Measurements from ENCODE around the gene OR6N1.

The OR6N1 gene

DNA sequence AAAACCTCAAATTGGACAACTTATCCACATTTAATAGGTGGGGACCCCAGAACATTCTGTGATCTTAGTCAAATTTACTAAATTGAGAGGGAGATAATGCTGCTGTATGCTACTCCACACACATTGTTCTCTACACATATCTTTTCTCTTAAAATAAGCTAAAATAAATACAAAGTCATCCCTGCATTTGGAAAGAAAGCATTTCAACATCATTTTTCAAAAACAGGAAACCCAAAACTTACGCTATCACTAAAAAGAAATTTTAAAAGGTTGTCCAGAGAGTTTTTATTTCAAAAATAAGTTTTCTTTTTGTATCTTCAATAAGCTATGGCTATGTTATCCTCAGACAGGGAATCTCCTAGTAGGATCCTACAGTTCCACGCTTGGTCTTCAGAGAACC lies 28.5 kb upstream of the OR6N1 start:
- no peak overlapping the region for H3K27ac ChIP-seq
- TF ChIP-seq, protein P1, sequence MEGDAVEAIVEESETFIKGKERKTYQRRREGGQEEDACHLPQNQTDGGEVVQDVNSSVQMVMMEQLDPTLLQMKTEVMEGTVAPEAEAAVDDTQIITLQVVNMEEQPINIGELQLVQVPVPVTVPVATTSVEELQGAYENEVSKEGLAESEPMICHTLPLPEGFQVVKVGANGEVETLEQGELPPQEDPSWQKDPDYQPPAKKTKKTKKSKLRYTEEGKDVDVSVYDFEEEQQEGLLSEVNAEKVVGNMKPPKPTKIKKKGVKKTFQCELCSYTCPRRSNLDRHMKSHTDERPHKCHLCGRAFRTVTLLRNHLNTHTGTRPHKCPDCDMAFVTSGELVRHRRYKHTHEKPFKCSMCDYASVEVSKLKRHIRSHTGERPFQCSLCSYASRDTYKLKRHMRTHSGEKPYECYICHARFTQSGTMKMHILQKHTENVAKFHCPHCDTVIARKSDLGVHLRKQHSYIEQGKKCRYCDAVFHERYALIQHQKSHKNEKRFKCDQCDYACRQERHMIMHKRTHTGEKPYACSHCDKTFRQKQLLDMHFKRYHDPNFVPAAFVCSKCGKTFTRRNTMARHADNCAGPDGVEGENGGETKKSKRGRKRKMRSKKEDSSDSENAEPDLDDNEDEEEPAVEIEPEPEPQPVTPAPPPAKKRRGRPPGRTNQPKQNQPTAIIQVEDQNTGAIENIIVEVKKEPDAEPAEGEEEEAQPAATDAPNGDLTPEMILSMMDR (conservative IDR thresholded peaks at IDR 0.05), result no peak

DNA sequence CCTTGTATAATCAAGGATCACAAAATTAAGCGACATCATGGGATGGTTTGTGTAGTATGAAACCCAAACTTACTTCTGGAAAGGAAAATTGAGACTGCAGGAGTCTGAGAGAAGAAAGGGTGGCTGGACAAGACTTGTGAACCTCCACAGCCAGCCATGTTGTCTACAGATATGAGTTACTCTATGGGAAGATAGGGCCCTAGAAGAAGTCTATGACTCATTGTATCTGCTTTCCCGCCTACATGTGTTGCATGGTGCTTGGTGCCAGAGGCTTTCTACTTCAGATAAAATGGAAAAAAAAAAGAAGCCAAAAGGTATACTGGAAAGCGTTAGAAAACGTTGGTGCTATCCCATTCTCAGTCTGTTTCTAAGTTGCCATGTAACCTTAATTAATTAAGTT lies 27.7 kb upstream of the OR6N1 start:
- TF ChIP-seq, protein P1 (conservative IDR thresholded peaks at IDR 0.05), result no peak
- H3K27ac ChIP-seq, result no peak overlapping the region

DNA sequence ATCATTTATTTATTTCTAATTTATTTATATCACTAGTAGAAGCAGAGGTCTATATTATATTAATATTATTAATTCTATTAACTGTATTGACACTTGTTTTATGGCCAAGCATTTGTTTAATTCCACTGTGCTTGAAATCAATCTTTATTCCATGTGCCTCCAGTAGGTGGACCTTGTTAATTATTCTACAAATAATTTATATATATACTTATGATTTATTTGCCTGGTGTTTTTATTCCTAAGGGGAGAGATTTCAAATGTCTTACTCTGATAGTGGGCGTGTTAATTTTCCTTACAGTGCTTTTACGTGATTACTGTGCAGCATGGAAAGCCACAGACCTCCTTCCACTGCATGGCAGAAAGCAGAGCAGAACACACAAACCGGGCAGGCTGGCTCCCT lies 26.5 kb upstream of the OR6N1 start:
- TF ChIP-seq, protein P1 (conservative IDR thresholded peaks at IDR 0.05), result peak; percentile 53; the same call in 1 of the 2 replicates
- no peak overlapping the region for H3K27ac ChIP-seq

DNA sequence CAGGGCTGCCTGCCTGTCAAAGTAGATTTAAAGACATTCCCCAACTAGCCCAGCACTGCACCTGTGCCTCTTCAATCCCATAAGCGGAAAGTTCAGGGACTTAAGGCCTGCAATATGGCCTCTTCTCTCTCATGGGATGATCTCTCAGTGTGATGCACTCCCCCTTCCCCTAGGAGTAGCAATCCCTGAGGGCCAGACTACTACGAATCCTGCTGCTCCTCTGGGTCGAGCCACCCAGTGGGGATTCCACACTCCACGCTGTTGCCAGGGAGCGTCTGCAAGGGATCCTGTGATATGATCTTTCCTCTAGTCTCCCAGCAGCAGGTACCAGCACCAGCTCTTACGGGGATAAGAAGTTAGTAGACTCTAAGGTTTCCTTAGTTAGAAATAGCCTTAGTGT lies 22.3 kb upstream of the OR6N1 start:
- TF ChIP-seq, protein P1 (conservative IDR thresholded peaks at IDR 0.05), result no peak
- no peak overlapping the region for H3K27ac ChIP-seq

DNA sequence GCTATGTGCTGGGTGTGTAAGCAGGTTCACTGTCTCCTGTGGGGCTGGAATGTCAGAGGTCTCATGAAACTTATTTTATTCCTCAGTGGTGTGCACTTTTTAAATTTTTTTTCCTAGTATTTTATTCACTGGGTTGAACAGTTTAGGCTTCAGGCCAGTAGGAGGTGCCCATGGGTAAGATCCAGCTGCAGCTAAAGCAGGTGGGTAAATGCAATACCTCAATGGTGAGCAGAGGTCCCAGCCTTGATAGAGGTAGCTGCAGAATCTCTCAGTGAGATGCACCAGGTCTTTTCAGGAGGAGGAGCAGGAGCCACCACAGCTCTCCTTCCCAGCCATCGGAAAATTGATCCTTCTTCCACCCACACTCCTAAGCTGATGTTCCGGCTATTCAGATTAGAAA lies 21.6 kb upstream of the OR6N1 start:
- no peak overlapping the region for H3K27ac ChIP-seq
- TF ChIP-seq, protein P1 (conservative IDR thresholded peaks at IDR 0.05), result no peak

DNA sequence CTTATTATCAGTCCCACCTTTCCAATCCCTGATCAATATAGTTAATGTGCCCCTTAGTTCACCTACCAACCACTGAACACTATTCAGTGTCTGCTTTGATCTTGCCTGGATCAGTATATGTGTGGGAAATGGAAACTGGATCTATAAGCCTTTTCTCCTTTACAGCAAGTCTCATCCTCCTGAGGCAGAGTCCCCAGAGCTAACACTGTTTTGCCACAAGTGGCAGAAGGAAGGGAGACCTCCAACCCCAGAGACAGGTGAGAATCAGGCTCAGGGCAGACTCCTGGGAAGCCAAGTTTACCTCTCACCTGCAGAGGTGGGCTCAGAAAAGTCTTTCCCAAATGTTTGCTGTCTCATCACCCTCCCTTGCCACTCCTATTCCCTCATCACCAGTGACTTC lies 9.1 kb upstream of the OR6N1 start, which contains the start of gene OR6N2:
Gene OR6N2 (minus strand): TSS at position 101 of the 400 bp plus-strand sequence. CDS start 3,569 bp downstream, outside the sequence.
- TF ChIP-seq, protein P1 (conservative IDR thresholded peaks at IDR 0.05), result no peak
- H3K27ac ChIP-seq, result no peak within 1 kb of the TSS

DNA sequence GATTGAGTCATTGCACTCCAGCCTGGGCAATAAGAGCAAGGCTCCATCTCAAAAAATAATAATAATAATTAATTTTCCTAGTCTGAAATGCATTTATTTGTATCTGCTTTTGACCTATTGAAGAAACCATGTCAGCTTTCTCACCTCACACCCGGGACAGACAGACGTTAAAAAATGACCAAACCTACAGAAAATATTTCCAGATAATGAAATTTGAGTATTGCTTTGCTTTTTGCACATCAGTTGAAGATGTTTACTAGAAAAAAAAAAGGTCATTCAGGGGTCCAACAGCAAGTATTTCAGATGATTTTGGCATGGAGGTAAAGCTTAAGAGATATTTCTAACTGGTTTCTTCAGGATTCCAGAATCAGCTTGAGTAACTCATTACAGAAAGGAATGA lies 17.6 kb downstream of the OR6N1 start, which contains the start of gene OR6K6:
Gene OR6K6 (plus strand): TSS at position 301 of the 400 bp plus-strand sequence. CDS start 168 bp downstream, outside the sequence.
- TF ChIP-seq, protein P1 (conservative IDR thresholded peaks at IDR 0.05), result no peak
- no peak within 1 kb of the TSS for H3K27ac ChIP-seq
